NCI-H524 treated with DMSO at 0.1 percent for 48 hours (cell line): ENCODE measurements around the gene ZNF672.

Source experiments
- DNase-seq: peaks from one replicate; lab custom pipeline; 2025; lab: John Stamatoyannopoulos, UW

ZNF672 gene

DNA sequence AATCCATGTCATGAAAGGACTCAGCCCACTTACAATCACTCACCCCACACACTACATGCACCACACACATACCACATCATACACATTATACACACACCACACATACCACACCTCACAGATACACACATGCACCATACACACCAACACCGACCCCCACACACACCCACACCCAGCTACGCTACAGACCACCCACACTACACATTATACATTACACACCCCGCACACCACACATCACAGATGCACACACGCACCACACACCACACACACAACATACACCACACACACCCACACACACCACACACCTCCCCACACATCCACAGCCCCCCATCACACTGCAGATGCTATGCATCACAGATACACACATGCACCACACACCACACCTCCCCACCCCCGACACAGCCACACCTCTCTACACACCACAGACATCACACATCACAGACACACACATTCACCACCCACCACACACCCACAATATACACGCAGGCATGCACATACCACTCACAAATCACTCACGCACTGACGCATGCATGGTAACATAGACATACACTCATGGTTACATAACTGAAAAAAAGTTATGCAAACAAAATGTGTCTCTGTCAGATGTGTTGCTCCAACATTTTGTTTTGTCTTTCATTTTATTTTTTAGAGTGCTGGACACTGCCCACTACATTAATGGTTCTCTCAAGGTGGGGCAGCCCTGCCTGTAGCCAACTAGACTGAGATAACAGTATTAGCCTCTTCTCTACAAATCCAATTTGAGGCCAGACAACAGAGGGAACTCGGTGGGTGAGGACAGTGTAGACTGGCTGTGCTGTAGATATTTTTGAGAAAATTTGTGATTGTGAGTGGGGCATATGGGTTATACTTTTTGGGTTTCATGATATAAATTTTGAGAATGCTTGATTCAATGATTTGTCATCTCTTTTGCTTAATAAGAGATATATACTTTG lies 52.8 kb downstream of the ZNF672 start:
- no peak for DNase-seq

DNA sequence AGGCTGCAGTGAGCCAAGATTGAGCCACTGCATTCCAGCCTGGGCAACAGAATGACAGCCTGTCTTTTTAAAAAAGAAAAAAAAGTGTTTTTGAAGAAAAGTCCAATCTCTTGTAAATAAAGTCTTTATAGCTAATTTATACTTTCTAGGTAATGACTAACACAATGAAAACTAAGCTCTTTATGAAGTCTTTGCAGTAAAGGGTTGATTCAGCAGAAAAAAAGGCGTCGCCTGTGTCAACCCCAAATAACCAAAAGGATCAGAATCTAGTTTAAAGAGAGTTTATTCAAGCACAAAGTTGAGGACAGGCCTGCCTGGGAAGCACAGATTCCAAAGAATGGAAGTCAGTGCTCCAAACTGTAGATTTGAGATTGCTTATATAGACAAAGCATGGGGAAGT lies 53.7 kb downstream of the ZNF672 start:
- DNase-seq = no peak

GRCh38 chr1:248892590-248892989 lies 54.6 kb downstream of the ZNF672 start:
- DNase-seq = no peak

- DNase-seq = no peak
Observed at GRCh38 chr1:248894837-248895236, 56.8 kb downstream of the ZNF672 start.

DNA sequence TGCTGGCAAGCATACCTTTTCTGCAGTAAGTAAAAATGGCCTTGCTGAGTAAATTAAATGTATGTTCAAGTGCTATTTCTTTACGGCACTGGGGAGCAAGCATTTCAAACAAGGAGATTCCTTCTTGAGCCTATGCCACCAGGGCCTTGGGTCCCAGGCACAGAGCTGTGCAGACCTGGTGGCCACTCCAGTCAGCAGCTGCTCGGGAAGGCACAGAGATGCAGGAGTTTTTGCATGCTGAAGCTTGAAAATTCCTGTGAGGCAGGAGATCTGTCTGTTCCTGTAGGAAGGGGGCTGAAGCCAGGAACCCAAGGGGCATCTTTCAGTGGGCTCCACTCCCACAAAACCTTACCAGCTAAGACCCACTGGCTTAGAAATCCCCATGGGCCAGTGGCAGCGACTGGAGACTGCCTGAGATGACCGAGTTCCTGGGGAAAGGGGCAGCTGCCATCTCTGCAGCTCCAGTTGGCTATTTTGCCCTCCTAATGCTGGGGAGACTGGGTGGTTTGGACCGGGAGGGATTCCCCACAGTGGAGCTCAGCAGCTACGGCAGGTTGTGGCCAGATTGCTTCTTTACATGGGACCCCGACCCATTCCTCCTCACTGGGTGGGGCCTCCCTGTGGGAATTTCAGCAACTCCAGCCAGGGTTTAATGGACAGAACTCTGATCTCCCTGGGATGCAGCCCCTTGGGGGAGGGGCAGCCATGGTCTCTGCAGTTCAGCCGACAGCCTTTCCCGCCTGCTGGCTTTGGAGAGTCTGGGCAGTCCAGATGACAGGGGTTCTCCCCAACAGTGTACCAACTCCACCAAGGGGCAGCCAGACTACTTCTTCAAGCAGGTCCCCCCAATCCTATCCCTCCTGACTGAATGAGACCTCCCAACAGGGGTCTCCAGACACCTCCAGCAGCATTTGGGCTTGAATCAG lies 59.7 kb downstream of the ZNF672 start:
- DNase-seq = no peak
